Smooth muscle cell of the coronary artery (primary cell): ENCODE data around the gene BICDL2. TPM values are rescaled to one million over a fixed set of nuclear protein-coding genes. Genes with fewer than 3 reads are reported as not detected.

Experiments
- total RNA-seq: library from RNA; depleted of rRNA; stranded (reverse); fragments of >200 nt; gene quantifications from 2 replicates; pipeline ENCODE4 v1.2.3, GENCODE V29; 2014; ENCODE audit warnings: low replicate concordance

Gene BICDL2, protein sequence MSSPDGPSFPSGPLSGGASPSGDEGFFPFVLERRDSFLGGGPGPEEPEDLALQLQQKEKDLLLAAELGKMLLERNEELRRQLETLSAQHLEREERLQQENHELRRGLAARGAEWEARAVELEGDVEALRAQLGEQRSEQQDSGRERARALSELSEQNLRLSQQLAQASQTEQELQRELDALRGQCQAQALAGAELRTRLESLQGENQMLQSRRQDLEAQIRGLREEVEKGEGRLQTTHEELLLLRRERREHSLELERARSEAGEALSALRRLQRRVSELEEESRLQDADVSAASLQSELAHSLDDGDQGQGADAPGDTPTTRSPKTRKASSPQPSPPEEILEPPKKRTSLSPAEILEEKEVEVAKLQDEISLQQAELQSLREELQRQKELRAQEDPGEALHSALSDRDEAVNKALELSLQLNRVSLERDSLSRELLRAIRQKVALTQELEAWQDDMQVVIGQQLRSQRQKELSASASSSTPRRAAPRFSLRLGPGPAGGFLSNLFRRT
- under 0.01 and 0.08 TPM in 2 replicates for total RNA-seq

DNA sequence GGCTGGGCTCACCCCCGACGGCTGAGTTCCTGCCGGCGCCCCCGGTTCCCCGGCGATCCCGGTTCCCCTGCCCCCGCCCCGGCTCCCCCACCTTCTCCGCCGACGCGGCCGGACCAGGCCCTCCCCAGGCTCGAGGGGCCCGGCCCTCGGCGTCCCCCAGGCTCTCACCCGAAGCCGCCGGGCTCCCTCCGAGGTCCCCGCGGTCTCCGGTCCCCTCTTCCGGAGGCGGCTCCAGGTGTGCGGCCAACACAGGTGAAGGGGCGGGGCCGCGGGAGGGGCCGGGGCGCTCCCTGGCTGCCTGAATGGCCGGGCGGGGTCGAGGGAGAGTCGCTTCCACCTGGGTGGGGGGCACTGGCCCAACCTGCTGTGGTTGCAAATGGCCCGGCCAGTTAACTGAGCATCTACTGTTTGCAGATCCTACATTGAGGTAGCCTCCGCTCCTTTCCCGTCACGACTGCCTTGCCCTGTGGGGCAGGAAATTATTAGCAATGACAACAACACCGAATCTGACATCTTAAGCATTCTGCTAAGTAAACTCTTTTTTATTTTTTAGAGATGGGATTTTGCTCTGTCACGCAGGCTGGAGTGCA, at the start of gene BICDL2:
BICDL2 (minus strand) TSS at position 219 of the 590 bp plus-strand sequence. CDS start 1,448 bp downstream, outside the sequence.

DNA sequence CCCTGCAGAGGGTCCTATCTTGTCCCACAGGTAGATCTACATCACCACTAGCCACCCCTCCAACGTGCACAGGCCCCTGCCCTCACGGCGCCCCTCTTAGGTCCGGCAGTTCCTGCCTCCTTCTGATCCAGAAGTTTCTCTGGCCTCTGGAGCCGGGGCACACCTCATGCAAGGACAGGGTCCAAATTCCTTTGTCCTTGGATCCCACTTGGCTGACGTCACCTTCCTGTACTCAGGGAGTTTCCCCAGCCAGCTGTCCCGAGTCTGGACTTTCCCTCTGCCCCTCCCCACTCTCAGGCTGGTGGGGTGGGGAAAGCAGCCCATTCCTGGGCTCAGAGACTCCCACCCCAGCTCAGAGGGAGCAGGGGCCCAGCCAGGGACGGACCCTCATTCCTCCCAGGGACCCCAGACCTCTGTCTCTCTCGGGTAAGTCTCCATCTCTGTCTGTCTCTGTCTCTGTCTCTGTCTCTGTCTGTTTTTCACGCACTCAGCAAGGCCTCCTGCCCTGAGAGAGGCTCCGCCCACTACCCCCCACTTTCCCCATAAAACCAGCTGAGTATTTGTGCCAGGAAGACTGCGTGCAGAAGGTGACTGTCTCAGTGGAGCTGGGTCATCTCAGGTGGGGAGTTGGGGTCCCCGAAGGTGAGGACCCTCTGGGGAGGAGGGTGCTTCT, 28.5 kb upstream of the BICDL2 start, which contains the start of gene IL32:
IL32 (plus strand) TSS at position 572 of the 673 bp plus-strand sequence. CDS start 172 bp downstream, outside the sequence.

DNA sequence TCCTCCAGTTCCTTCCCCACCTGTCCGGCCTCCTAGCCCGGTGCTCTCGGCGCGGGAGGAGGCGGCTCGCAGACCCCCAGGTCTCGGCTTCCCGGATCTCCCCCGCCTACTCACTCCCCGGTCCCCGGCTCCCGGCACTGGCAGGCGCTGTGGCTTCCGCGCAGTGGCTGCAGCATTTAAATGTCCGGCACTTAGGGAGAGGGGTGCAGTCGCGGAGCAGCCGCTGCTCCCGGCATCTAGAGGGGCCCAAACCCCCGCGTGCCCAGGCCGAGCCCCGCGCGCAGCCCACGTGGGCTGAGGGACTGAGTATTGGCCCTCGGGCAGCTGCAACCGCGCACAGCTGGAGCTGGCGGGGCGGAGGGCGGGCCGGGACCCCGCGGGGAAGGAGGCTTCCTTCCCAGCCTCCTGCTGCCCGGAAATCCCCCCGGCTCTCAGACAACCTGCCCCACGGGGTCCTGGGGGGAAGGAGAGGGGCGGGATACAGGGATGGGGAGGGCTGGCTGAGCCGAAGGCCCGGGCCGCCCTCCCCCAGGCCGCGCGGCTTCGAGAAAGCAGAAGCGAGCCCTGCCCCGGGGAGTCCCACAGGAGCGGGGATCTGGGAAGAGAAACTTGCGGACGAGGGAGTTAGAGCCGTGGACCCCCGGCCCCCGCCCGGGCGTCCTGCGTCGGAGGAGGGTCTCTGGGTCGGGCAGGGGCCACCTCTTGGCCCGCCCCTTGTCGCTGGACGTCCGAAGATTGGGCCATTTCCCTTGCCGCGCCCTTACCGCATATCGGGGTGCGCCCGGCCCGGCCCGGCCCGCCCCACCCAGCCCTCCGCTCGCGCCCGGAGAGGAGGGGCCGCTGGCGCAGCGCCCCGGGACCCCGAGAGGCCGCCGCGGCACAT, 9.3 kb upstream of the BICDL2 start, which contains the start of gene MMP25:
MMP25 (plus strand) TSS at position 804 of the 883 bp plus-strand sequence. CDS start 357 bp downstream, outside the sequence.

DNA sequence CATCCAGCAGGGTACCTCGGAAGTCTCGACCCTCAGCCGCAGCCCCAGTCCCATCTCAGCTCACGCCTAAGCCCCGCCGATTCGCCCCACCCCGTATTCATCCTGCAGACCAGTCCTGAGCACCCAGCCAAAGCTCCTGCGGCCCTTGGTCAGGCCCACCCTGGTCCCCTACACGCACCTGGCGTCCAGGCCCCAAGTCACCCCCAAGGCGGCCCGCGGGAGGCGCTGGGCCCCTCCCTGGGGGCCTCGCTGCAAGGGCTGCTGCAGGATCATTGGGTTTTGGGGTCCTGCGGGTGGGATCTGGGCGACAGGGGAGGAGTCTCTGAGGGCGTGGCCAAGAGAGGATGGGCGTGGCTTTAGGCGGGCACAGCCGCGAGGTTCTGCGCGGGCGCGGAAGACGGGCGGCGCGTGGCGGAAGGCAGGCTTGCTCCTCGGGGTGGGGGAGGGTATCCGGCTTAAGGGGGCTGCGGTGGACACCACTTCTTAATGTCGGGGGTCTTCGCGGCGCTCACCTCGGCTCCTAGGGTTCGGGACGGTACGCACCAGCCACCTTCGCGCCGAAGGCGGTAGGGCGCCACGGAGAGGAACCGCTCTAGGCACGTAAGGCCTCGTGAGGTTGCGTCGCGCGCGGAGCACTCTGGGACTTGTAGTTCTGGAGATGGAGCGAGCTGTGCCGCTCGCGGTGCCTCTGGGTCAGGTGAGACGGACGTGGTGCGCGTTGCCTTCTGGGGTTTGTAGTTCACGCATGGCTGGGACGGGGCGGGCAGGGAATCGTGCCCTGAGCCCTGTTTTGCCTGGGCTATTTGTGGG, 12.9 kb downstream of the BICDL2 start, which contains the start of the genes HCFC1R1 and THOC6:
HCFC1R1 (minus strand) TSS at position 274 of the 810 bp plus-strand sequence; CDS start at position 273, 1 bp downstream.
THOC6 (plus strand) TSS at position 367 of the 810 bp plus-strand sequence; CDS start at position 659, 292 bp downstream.

DNA sequence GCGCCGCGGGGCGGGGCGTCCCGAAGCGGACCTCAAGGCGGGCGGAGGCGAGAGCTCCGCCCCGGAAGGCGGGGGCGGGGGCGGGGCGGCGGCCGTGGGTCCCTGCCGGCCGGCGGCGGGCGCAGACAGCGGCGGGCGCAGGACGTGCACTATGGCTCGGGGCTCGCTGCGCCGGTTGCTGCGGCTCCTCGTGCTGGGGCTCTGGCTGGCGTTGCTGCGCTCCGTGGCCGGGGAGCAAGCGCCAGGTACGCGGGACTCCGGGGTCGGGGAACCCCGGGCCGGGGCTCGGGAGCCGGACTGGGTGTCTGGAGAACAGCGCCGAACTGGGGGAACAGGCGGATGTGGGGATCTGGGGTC, 16.5 kb downstream of the BICDL2 start, which contains the start of gene TNFRSF12A:
TNFRSF12A (plus strand) TSS at position 122 of the 357 bp plus-strand sequence; CDS start at position 152, 30 bp downstream.

DNA sequence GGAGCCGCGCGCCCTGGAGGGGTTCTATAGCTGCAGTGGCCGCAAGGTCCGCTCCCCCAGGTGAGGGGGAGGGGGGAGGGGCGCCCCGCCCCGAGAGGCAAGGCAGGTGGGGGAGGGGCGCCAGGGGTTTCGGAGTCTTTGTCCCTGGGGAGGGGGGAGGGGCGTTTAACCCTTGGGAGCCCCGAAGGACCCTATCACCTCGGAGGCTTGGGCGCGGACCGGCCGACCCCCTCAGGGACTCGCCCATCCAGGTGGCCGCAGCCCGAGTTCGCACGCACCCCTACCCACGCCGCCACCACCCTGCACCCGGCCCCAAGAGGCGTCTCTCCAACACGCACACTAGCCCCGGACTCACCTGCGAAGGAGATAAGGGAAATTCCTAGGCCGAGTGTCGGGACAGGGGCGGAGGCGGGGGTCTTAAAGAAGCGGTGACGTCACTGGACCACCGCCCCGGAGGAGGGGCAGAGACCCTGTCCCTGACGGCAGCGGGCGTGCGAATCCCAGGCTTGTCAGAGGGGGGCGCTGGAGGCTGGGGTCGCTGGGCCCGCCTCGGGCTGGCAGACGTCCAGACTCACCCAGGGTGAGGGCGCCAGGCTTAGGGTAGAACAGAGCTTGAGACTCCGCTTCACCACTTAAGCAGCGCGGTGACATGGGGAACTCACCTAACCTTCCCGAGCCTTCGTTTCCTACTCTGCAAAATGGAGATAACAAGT, 18.8 kb downstream of the BICDL2 start, which contains the start of gene CLDN6:
CLDN6 (minus strand) TSS at position 390 of the 713 bp plus-strand sequence. CDS start 2,162 bp downstream, outside the sequence.

DNA sequence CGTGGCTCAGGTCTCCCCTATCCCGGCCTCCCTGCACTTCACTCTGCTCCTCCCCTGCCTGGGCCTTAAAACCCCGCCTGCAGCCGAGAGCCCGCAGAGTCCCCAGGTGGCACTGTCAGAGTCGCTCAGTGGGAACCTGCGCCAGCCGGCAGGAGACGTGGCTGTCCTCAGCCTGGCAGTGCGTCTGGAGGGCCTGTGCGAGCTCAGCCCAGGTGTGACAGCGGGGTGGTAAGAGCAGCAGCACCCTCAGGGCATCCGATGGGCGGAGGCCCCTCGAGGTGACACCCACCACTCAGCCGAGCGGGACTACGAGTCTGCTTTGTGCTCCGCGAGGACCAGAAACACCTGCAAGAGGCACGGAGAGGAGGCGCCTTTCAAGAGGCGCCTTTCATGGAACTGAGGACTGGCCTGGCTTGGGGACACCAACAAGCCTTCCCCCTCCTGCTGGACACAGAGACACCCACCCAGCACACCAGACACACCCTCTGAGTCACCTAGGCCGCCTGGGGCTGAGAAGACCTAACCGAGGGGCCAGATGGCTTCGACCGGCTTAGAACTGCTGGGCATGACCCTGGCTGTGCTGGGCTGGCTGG, 23.8 kb downstream of the BICDL2 start, which contains the start of gene CLDN9:
CLDN9 (plus strand) TSS at position 96 of the 593 bp plus-strand sequence; CDS start at position 536, 440 bp downstream.

DNA sequence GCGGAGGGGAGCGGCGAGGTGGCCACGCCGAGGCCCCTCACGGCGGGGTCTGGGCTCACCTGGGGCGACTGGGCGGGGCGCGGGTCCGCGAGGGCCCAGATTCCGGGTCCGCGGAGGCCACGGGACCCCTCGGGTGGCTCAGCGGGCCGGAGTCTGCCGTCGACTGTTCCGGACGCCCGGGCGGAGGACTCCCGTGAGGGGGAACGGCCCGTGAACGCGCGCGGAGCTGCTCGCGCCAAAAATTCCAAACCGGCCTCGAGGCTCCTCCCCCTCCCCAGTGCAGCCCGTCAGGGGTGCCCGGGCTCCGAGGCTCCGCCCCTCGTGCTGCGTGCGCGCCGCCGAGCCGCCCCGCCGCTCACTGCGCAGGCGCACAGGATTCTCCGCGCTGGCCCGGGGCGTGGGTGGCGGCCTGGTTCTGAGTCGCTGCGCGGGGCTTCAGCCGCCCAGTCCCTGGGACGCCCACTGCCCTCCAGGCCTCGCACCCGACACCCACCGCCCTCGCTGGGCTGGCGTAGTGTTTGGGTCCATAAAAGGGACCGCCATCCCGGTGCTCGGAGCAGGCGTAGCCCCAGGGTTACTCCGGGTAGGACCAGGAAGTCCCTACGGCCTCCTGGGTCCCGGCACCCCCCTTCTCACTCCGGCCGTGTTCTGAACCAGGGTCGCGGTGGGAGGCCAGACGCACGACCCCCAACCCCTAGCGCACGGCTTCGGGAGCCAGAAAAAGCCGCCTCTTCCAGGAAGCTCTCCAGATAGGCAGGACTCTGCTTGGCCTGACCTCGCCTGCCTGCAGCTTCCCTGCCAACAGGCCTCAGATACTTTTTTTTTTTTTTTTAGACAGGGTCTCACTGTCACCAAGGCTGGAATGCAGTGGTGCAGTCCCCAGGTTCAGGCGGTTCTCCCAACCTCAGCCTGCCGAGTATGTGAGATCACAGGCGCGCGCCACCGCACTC, 56.2 kb downstream of the BICDL2 start, which contains the start of gene PKMYT1:
PKMYT1 (minus strand) TSS at position 220 of the 950 bp plus-strand sequence. CDS start 789 bp downstream, outside the sequence.

Other genes with a start within 250 kb of the BICDL2 start
- not detected in 2 replicates for gene PRSS33, start 249.4 kb downstream of the BICDL2 start, total RNA-seq
- not detected in 2 replicates for gene PRSS41, start 238.5 kb downstream of the BICDL2 start, total RNA-seq
- 0.15 and 0.23 TPM in 2 replicates for gene PRSS21, start 219.7 kb downstream of the BICDL2 start, total RNA-seq
- gene ZG16B, start 206.6 kb downstream of the BICDL2 start, total RNA-seq: 2.1 TPM in 1 of 2 replicates, not detected in the other
- gene PRSS22, start 178.8 kb downstream of the BICDL2 start, total RNA-seq: not detected in 2 replicates
- 30.9 and 59.8 TPM in 2 replicates for gene FLYWCH2, start 153.7 kb downstream of the BICDL2 start, total RNA-seq
- gene FLYWCH1, start 125.0 kb downstream of the BICDL2 start, total RNA-seq: 31.4 and 39.7 TPM in 2 replicates
- gene KREMEN2, start 72.7 kb downstream of the BICDL2 start, total RNA-seq: not detected in 2 replicates
- gene PAQR4, start 67.6 kb downstream of the BICDL2 start, total RNA-seq: 1.6 and 3.8 TPM in 2 replicates
- gene PKMYT1, start 56.5 kb downstream of the BICDL2 start, total RNA-seq: 1.3 TPM in 1 of 2 replicates, not detected in the other
- gene CLDN9, start 24.0 kb downstream of the BICDL2 start, total RNA-seq: not detected in 2 replicates
- not detected in 2 replicates for gene CLDN6, start 18.8 kb downstream of the BICDL2 start, total RNA-seq
- 42.1 and 365 TPM in 2 replicates for gene TNFRSF12A, start 16.6 kb downstream of the BICDL2 start, total RNA-seq
- 6.6 and 18.3 TPM in 2 replicates for gene HCFC1R1, start 13.0 kb downstream of the BICDL2 start, total RNA-seq
- gene THOC6, start 12.9 kb downstream of the BICDL2 start, total RNA-seq: 17.2 and 26.2 TPM in 2 replicates
- gene MMP25, start 9.6 kb upstream of the BICDL2 start, total RNA-seq: under 0.01 TPM in 1 of 2 replicates, not detected in the other
- 7.4 and 41.0 TPM in 2 replicates for gene IL32, start 28.7 kb upstream of the BICDL2 start, total RNA-seq
- gene ZSCAN10, start 62.4 kb upstream of the BICDL2 start, total RNA-seq: not detected in 2 replicates
- gene ZNF205, start 75.6 kb upstream of the BICDL2 start, total RNA-seq: 9.8 and 14.8 TPM in 2 replicates
- gene ZNF213, start 98.1 kb upstream of the BICDL2 start, total RNA-seq: 0.70 and 4.1 TPM in 2 replicates
- not detected in 2 replicates for gene OR1F1, start 151.3 kb upstream of the BICDL2 start, total RNA-seq
- 5.1 and 8.0 TPM in 2 replicates for gene ZNF200, start 198.2 kb upstream of the BICDL2 start, total RNA-seq
- gene MEFV, start 219.7 kb upstream of the BICDL2 start, total RNA-seq: 0.15 TPM in 1 of 2 replicates, not detected in the other
- gene ZNF263, start 246.5 kb upstream of the BICDL2 start, total RNA-seq: 17.1 and 35.3 TPM in 2 replicates